Astrocyte (in vitro differentiated cells and primary cell): Measurements from ENCODE around the gene PKD1L1. TPM values are rescaled to one million over a fixed set of nuclear protein-coding genes. Genes with fewer than 3 reads are reported as not detected.

ENCODE experiments used
- DNase-seq: peaks from one replicate; pipeline ENCODE4 v3.0.0-alpha.2; 2010; ENCODE audit warnings: low read depth
- FAIRE-seq: peaks from 2 replicates; lab custom pipeline; 2011; peaks lifted over from hg19 to GRCh38; lab: Jason Lieb, UNC
- H2AFZ ChIP-seq: 2 replicates; pipeline ENCODE4 v1.6.0; 2012; ENCODE audit warnings: low read depth, low read length, inconsistent platforms
- H3K27ac ChIP-seq: 2 replicates; pipeline ENCODE4 v1.5.1; 2011; ENCODE audit warnings: low read depth, low read length, inconsistent platforms
- H3K27me3 ChIP-seq: 2 replicates; pipeline ENCODE4 v1.6.0; 2011; ENCODE audit warnings: low read length, inconsistent platforms; ENCODE audit not compliant: insufficient read depth
- H3K36me3 ChIP-seq: 2 replicates; pipeline ENCODE4 v1.5.1; 2011; ENCODE audit warnings: low read length, inconsistent platforms; ENCODE audit not compliant: insufficient read depth
- H3K4me1 ChIP-seq: 2 replicates; pipeline ENCODE4 v1.5.1; 2011; ENCODE audit warnings: low read length, inconsistent platforms; ENCODE audit not compliant: insufficient read depth
- H3K4me2 ChIP-seq: 2 replicates; pipeline ENCODE4 v1.6.0; 2012; ENCODE audit warnings: low read length, inconsistent platforms
- H3K4me3 ChIP-seq: 2 replicates; pipeline ENCODE4 v1.5.1; 2011; ENCODE audit warnings: low read depth, mild to moderate bottlenecking, low read length, inconsistent platforms; ENCODE audit not compliant: insufficient read depth
- H3K79me2 ChIP-seq: 2 replicates; pipeline ENCODE4 v1.6.0; 2012; ENCODE audit warnings: mild to moderate bottlenecking, low read length, inconsistent platforms; ENCODE audit not compliant: insufficient read depth
- H3K9ac ChIP-seq: 2 replicates; pipeline ENCODE4 v1.6.0; 2012; ENCODE audit warnings: mild to moderate bottlenecking, low read length, inconsistent platforms
- H3K9me3 ChIP-seq: 2 replicates; pipeline ENCODE4 v1.5.1; 2012; ENCODE audit warnings: low read depth, mild to moderate bottlenecking, low read length, inconsistent platforms; ENCODE audit not compliant: insufficient read depth
- H4K20me1 ChIP-seq: 2 replicates; pipeline ENCODE4 v1.6.0; 2012; ENCODE audit warnings: low read length, inconsistent platforms; ENCODE audit not compliant: insufficient read depth
- H3K27ac Mint-ChIP-seq: one replicate; pipeline ENCODE4 v1.8.0; 2021; ENCODE audit warnings: mild to moderate bottlenecking, mixed read lengths; ENCODE audit not compliant: unreplicated experiment
- H3K27me3 Mint-ChIP-seq: one replicate; pipeline ENCODE4 v1.8.0; 2021; ENCODE audit warnings: low read depth, mixed read lengths; ENCODE audit not compliant: unreplicated experiment
- H3K36me3 Mint-ChIP-seq: one replicate; pipeline ENCODE4 v1.8.0; 2021; ENCODE audit warnings: low read depth, mixed read lengths; ENCODE audit not compliant: unreplicated experiment
- H3K4me1 Mint-ChIP-seq: one replicate; pipeline ENCODE4 v1.8.0; 2021; ENCODE audit warnings: low read depth, mixed read lengths; ENCODE audit not compliant: unreplicated experiment
- H3K4me3 Mint-ChIP-seq: one replicate; pipeline ENCODE4 v1.8.0; 2021; ENCODE audit warnings: mild to moderate bottlenecking, moderate library complexity, mixed read lengths; ENCODE audit not compliant: unreplicated experiment
- H3K9me3 Mint-ChIP-seq: one replicate; pipeline ENCODE4 v1.8.0; 2021; ENCODE audit warnings: mild to moderate bottlenecking, mixed read lengths; ENCODE audit not compliant: unreplicated experiment
- CTCF ChIP-seq: IDR thresholded peaks from 2 replicates; pipeline ENCODE4 v1.5.1; 2011; ENCODE audit warnings: low read depth, mild to moderate bottlenecking, inconsistent platforms, low read length, moderate library complexity; ENCODE audit not compliant: insufficient read depth
- EZH2 ChIP-seq: IDR thresholded peaks from 2 replicates; pipeline ENCODE4 v1.6.1; 2012; ENCODE audit warnings: mild to moderate bottlenecking, low read length, inconsistent platforms; ENCODE audit not compliant: insufficient read depth
- total RNA-seq: library from RNA; stranded (reverse); gene quantifications from 2 replicates; pipeline ENCODE4 v1.2.1, GENCODE V29; 2021

The PKD1L1 gene
- total RNA-seq, 1 donor from 2014 or later, result 0.39 TPM

- Mint-ChIP-seq H3K9me3 (no peaks in the 10 kb centered on the region), H3K4me3 (no peak overlapping the region), H3K27me3 (no peaks in the 10 kb centered on the region), H3K27ac (no peak overlapping the region), H3K4me1 (peaks cover 31% of the 10 kb centered on the region), H3K36me3 (no peaks in the 10 kb centered on the region)
- no peak overlapping the region for H3K27ac ChIP-seq
- H3K4me2 ChIP-seq, result no peak overlapping the region
- H3K9me3 ChIP-seq, result no peaks in the 10 kb centered on the region
- no peak overlapping the region for H2AFZ ChIP-seq
- H3K79me2 ChIP-seq, result no peaks in the 10 kb centered on the region
- no peak overlapping the region for H3K9ac ChIP-seq
- no peaks in the 10 kb centered on the region for H3K36me3 ChIP-seq
- H4K20me1 ChIP-seq, result no peaks in the 10 kb centered on the region
- no peak overlapping the region for H3K4me3 ChIP-seq
- peaks cover 4% of the 10 kb centered on the region for H3K4me1 ChIP-seq
- H3K27me3 ChIP-seq, result no peaks in the 10 kb centered on the region
- TF ChIP-seq EZH2 (no peak), CTCF (no peak)
- FAIRE-seq (no peak), DNase-seq (no peak)
These were observed 1.5 kb downstream of the PKD1L1 start for GRCh38 chr7:47946581-47947354.

GRCh38 chr7:47945261-47946015 is 2.8 kb downstream of the PKD1L1 start:
- Mint-ChIP-seq H3K36me3 (no peaks in the 10 kb centered on the region), H3K4me3 (no peak overlapping the region), H3K27me3 (no peaks in the 10 kb centered on the region), H3K4me1 (peaks cover 43% of the 10 kb centered on the region), H3K27ac (no peak overlapping the region), H3K9me3 (no peaks in the 10 kb centered on the region)
- no peaks in the 10 kb centered on the region for H3K27me3 ChIP-seq
- no peak for FAIRE-seq
- no peaks in the 10 kb centered on the region for H4K20me1 ChIP-seq
- H2AFZ ChIP-seq, result no peak overlapping the region
- no peak overlapping the region for H3K27ac ChIP-seq
- no peaks in the 10 kb centered on the region for H3K79me2 ChIP-seq
- TF ChIP-seq CTCF, result peak; percentile 94
- TF ChIP-seq EZH2, result no peak
- H3K4me1 ChIP-seq, result peaks cover 18% of the 10 kb centered on the region
- no peak for DNase-seq
- no peaks in the 10 kb centered on the region for H3K36me3 ChIP-seq
- H3K4me3 ChIP-seq, result no peak overlapping the region
- no peak overlapping the region for H3K9ac ChIP-seq
- no peaks in the 10 kb centered on the region for H3K9me3 ChIP-seq
- H3K4me2 ChIP-seq, result no peak overlapping the region
